IMR-90 (cell line): ENCODE data around the gene KRT80. TPM values are rescaled to one million over a fixed set of nuclear protein-coding genes. Genes with fewer than 3 reads are reported as not detected.

Source experiments
- ATAC-seq: fragments of 200-7000 bp; cut with Tn5 transposase; 2 replicates; pipeline ENCODE4 v1.9.1; 2020; ENCODE audit warnings: low read depth, mild to moderate bottlenecking, moderate library complexity
- BruUV-seq: library from RNA; stranded (reverse); fragments of 400-500 nt; replicated peaks from 2 replicates; lab custom pipeline; 2021; lab: Mats Ljungman, UMichigan
- CTCF ChIA-PET: fragments of 300-600 bp; formaldehyde crosslinking; extraction: SDS; loops from one replicate; lab custom pipeline; 2021; ENCODE audit warnings: antibody characterized with exemption; lab: Yijun Ruan, JAX
- POLR2A ChIA-PET: fragments of 300-600 bp; sonication (Branson Sonifier 250); formaldehyde crosslinking; loops from one replicate; lab custom pipeline; 2022; ENCODE audit warnings: antibody characterized with exemption; ENCODE audit not compliant: unreplicated experiment; lab: Charles Lee
- DNase-seq: peaks from one replicate; pipeline ENCODE4 v3.0.0; 2013
- H2AFZ ChIP-seq: replicated peaks from 2 replicates; pipeline ENCODE3; 2013; ENCODE audit warnings: low read length, mild to moderate bottlenecking; ENCODE audit not compliant: poor library complexity
- H2AK5ac ChIP-seq: 2 replicates; pipeline ENCODE4 v1.6.1; 2013; ENCODE audit warnings: low read depth, low read length, inconsistent platforms
- H2AK9ac ChIP-seq: replicated peaks from 2 replicates; pipeline ENCODE3; 2013; ENCODE audit warnings: mild to moderate bottlenecking, low read depth, low read length, moderate library complexity; ENCODE audit not compliant: poor library complexity
- H2BK120ac ChIP-seq: 2 replicates; pipeline ENCODE4 v1.6.1; 2013; ENCODE audit warnings: low read depth, low read length, inconsistent platforms
- H2BK15ac ChIP-seq: 3 replicates; pipeline ENCODE4 v1.6.1; 2013; ENCODE audit warnings: low read depth, low read length, inconsistent platforms
- H2BK20ac ChIP-seq: 2 replicates; pipeline ENCODE4 v1.6.1; 2013; ENCODE audit warnings: low read depth, mild to moderate bottlenecking, inconsistent platforms, low read length, moderate library complexity
- H2BK5ac ChIP-seq: 2 replicates; pipeline ENCODE4 v1.6.1; 2013; ENCODE audit warnings: mild to moderate bottlenecking, low read depth, low read length, inconsistent platforms; ENCODE audit not compliant: poor library complexity, severe bottlenecking
- H3K14ac ChIP-seq: replicated peaks from 2 replicates; pipeline ENCODE4 v1.6.1; 2013; ENCODE audit warnings: low read depth, low read length, inconsistent platforms
- H3K18ac ChIP-seq: 2 replicates; pipeline ENCODE4 v1.6.1; 2013; ENCODE audit warnings: low read depth, low read length, control low read depth
- H3K23ac ChIP-seq: 2 replicates; pipeline ENCODE4 v1.6.1; 2013; ENCODE audit warnings: low read depth, low read length, inconsistent platforms
- H3K27ac ChIP-seq: 2 replicates; pipeline ENCODE4 v1.5.1; 2013; ENCODE audit warnings: mild to moderate bottlenecking, control low read depth, low read length; ENCODE audit not compliant: insufficient read depth
- H3K27me3 ChIP-seq: 2 replicates; pipeline ENCODE4 v1.6.1; 2013; ENCODE audit warnings: low read length; ENCODE audit not compliant: control insufficient read depth, insufficient read depth
- H3K36me3 ChIP-seq: 2 replicates; pipeline ENCODE4 v1.6.1; 2013; ENCODE audit warnings: low read length, mixed read lengths; ENCODE audit not compliant: control insufficient read depth, insufficient read depth
- H3K4ac ChIP-seq: 2 replicates; pipeline ENCODE4 v1.6.1; 2013; ENCODE audit warnings: low read depth, low read length, inconsistent platforms
- H3K4me1 ChIP-seq: 2 replicates; pipeline ENCODE4 v1.6.1; 2013; ENCODE audit warnings: low read length, mixed read lengths; ENCODE audit not compliant: control insufficient read depth, insufficient read depth
- H3K4me2 ChIP-seq: 2 replicates; pipeline ENCODE4 v1.6.1; 2013; ENCODE audit warnings: low read depth, mild to moderate bottlenecking, control low read depth, low read length, moderate library complexity
- H3K4me3 ChIP-seq: 2 replicates; pipeline ENCODE4 v1.5.1; 2013; ENCODE audit warnings: low read depth, mild to moderate bottlenecking, control low read depth, low read length, moderate library complexity; ENCODE audit not compliant: insufficient read depth
- H3K56ac ChIP-seq: 2 replicates; pipeline ENCODE4 v1.6.1; 2013; ENCODE audit warnings: low read length, inconsistent platforms; ENCODE audit not compliant: insufficient read depth; ENCODE audit errors: extremely low read depth
- H3K79me1 ChIP-seq, 2 experiments: 2 replicates each; pipeline ENCODE4 v1.6.1; 2013; ENCODE audit warnings: low read length in 2 of 2, inconsistent platforms in 1 of 2, low read depth in 1 of 2
- H3K9ac ChIP-seq: 2 replicates; pipeline ENCODE4 v1.6.1; 2013; ENCODE audit warnings: low read depth, low read length, control low read depth
- H3K9me1 ChIP-seq: 2 replicates; pipeline ENCODE4 v1.6.1; 2013; ENCODE audit warnings: low read length, inconsistent platforms; ENCODE audit not compliant: insufficient read depth
- H3K9me3 ChIP-seq: 2 replicates; pipeline ENCODE4 v1.6.1; 2013; ENCODE audit warnings: low read length; ENCODE audit not compliant: control insufficient read depth, insufficient read depth
- H4K20me1 ChIP-seq: 2 replicates; pipeline ENCODE4 v1.6.1; 2013; ENCODE audit warnings: low read length, inconsistent platforms; ENCODE audit not compliant: insufficient read depth
- H4K5ac ChIP-seq: 2 replicates; pipeline ENCODE4 v1.6.1; 2013; ENCODE audit warnings: mild to moderate bottlenecking, low read depth, low read length, control low read depth
- H4K8ac ChIP-seq, 2 experiments: 2 replicates each; pipeline ENCODE4 v1.6.1; 2013; ENCODE audit warnings: low read depth in 2 of 2, low read length in 2 of 2, control low read depth in 1 of 2, inconsistent platforms in 1 of 2
- H4K91ac ChIP-seq: 2 replicates; pipeline ENCODE4 v1.6.1; 2013; ENCODE audit warnings: low read depth, low read length, inconsistent platforms; ENCODE audit not compliant: insufficient read depth
- BHLHE40 ChIP-seq: fragments of 150-350 bp; IDR thresholded peaks from 2 replicates; pipeline ENCODE4 v1.6.1; 2016; ENCODE audit warnings: mild to moderate bottlenecking, low read depth, low read length
- CEBPB ChIP-seq: IDR thresholded peaks from 2 replicates; pipeline ENCODE4 v1.6.1; 2012; ENCODE audit warnings: low read depth, low read length, improper control_type of control experiment
- CHD1 ChIP-seq: IDR thresholded peaks from 2 replicates; pipeline ENCODE4 v1.6.1; 2012; ENCODE audit warnings: low read depth, low read length, improper control_type of control experiment
- CTCF ChIP-seq: conservative IDR thresholded peaks from 2 replicates; pipeline ENCODE4 v1.5.1; 2012; ENCODE audit warnings: mild to moderate bottlenecking, low read depth, low read length, improper control_type of control experiment
- FOS ChIP-seq: fragments of 150-350 bp; IDR thresholded peaks from 2 replicates; pipeline ENCODE4 v1.6.1; 2016; ENCODE audit warnings: low read depth, low read length
- MAFK ChIP-seq: IDR thresholded peaks from 2 replicates; pipeline ENCODE4 v1.6.1; 2012; ENCODE audit warnings: low read depth, low read length, improper control_type of control experiment
- NFE2L2 ChIP-seq: fragments of 150-350 bp; IDR thresholded peaks from 2 replicates; pipeline ENCODE4 v1.6.1; 2016; ENCODE audit warnings: low read depth, mild to moderate bottlenecking, low read length
- POLR2A ChIP-seq: IDR thresholded peaks from 2 replicates; pipeline ENCODE4 v1.6.1; 2012; ENCODE audit warnings: mild to moderate bottlenecking, low read depth, low read length
- RCOR1 ChIP-seq: IDR thresholded peaks from 2 replicates; pipeline ENCODE4 v1.6.1; 2012; ENCODE audit warnings: mild to moderate bottlenecking, low read length, improper control_type of control experiment; ENCODE audit not compliant: insufficient replicate concordance
- USF2 ChIP-seq: fragments of 150-350 bp; IDR thresholded peaks from 2 replicates; pipeline ENCODE4 v1.6.1; 2017; ENCODE audit warnings: mild to moderate bottlenecking, antibody characterized with exemption, low read length, low read depth
- WGBS, 2 experiments: methylation state at CpG; one replicate each; pipeline versions ENCODE4 v1.1.5 to v1.1.7; 2013; ENCODE audit warnings: missing lambda C conversion rate in 2 of 2; ENCODE audit not compliant: insufficient read length in 1 of 2; ENCODE audit errors: extremely low coverage in 2 of 2; 5-methylcytosine and 5-hydroxymethylcytosine counted together
- dilution Hi-C: fragments of 300-500 bp; cut with HindIII; formaldehyde crosslinking; loops from one replicate; pipeline ENCODE4 v1.14.3; 2018; ENCODE audit warnings: low sequenced_read_pairs; ENCODE audit not compliant: unreplicated experiment
- in situ Hi-C: fragments of 300-500 bp; cut with MboI; formaldehyde crosslinking; loops from 3 replicates; pipeline ENCODE4 v1.14.3; 2019; ENCODE audit warnings: low sequenced_read_pairs, inconsistent platforms, mixed read lengths
- intact Hi-C: fragments of 100-400 bp; cut with micrococcal nuclease; formaldehyde crosslinking; loops from 2 replicates; pipeline ENCODE4 v1.10.0; 2022
- polyA plus RNA-seq, 3 experiments: library from polyadenylated mRNA; depleted of rRNA; stranded (reverse); fragments of >200 nt; gene quantifications; 2 replicates each; pipeline ENCODE4 v1.2.3, GENCODE V29; 2012; ENCODE audit warnings: low replicate concordance in 1 of 3
- total RNA-seq: library from RNA; depleted of rRNA; stranded (reverse); fragments of >200 nt; gene quantifications from 2 replicates; pipeline ENCODE4 v1.2.3, GENCODE V29; 2012

Gene KRT80
- total and polyA plus RNA-seq, 2 of the 4 experiments (the other 2 are of a cell fraction) = 0.54 to 3.4 TPM

GRCh38 chr12:52126050-52126604, 65.7 kb downstream of the KRT80 start:
- Histone ChIP-seq H3K36me3 (no peaks in the 10 kb centered on the region), H4K20me1 (no peaks in the 10 kb centered on the region), H3K9me3 (no peaks in the 10 kb centered on the region), H4K91ac (no peak overlapping the region), H2AK5ac (no peak overlapping the region), H3K9me1 (no peaks in the 10 kb centered on the region; the same call in 1 of the 2 replicates), H3K18ac (no peak overlapping the region), H3K56ac (no peak overlapping the region), H3K4me2 (no peak overlapping the region), H2BK15ac (no peak overlapping the region), H4K8ac (no peak overlapping the region), H3K23ac (no peak overlapping the region), H3K79me1 (no peaks in the 10 kb centered on the region), H2AFZ (no peak overlapping the region), H4K5ac (no peak overlapping the region), H3K4ac (no peak overlapping the region), H3K27ac (no peak overlapping the region), H2BK20ac (no peak overlapping the region), H2AK9ac (no peak overlapping the region), H2BK5ac (no peak overlapping the region), H3K9ac (no peak overlapping the region), H3K14ac (no peak overlapping the region), H3K4me3 (no peak overlapping the region), H3K4me1 (no peaks in the 10 kb centered on the region), H2BK120ac (no peak overlapping the region), H3K27me3 (peaks cover 6% of the 10 kb centered on the region; the same call in 1 of the 2 replicates)
- in situ Hi-C loops (no loop called here), intact Hi-C loops (no loop called here), dilution Hi-C loops (no loop called here)
- WGBS, 2 experiments = 80% methylated on average over 1 of the region's 2 CpGs; no CpG with 5 or more reads in 1 of the 2 experiments
- POLR2A ChIA-PET = no interaction called here
- DNase-seq (no peak), ATAC-seq (no peak)
- BruUV-seq = no TSS peak
- CTCF ChIA-PET = interaction anchor here (0.6 to 3.1 kb wide), 4 partner anchors 18 to 129 kb away, joined by 3 to 15 read pairs (median 3); no protein-coding TSS in a partner anchor
- TF ChIP-seq RCOR1 = no peak
- no peak for TF ChIP-seq POLR2A
- no peak for TF ChIP-seq USF2
- TF ChIP-seq CTCF = no peak
- TF ChIP-seq CHD1 = no peak
- TF ChIP-seq NFE2L2 = no peak
- no peak for TF ChIP-seq BHLHE40
- no peak for TF ChIP-seq FOS
- no peak for TF ChIP-seq MAFK
- TF ChIP-seq CEBPB = no peak
